GM21390 (cell line): ENCODE results near the gene SRA1.
A peak's percentile ranks its signal among the peaks of the same experiment; 100 is the strongest.

Experiments used
- ATAC-seq: cut with Tn5 transposase; IDR thresholded peaks from one replicate; pipeline ENCODE4 v1.9.1; 2021; ENCODE audit not compliant: unreplicated experiment

SRA1 gene

GRCh38 chr5:140571105-140571504, 13.8 kb upstream of the SRA1 start:
- ATAC-seq: no peak

GRCh38 chr5:140570488-140570887, 13.2 kb upstream of the SRA1 start:
- no peak for ATAC-seq

- ATAC-seq: no peak
These were observed 12.8 kb upstream of the SRA1 start for GRCh38 chr5:140570058-140570457.

DNA sequence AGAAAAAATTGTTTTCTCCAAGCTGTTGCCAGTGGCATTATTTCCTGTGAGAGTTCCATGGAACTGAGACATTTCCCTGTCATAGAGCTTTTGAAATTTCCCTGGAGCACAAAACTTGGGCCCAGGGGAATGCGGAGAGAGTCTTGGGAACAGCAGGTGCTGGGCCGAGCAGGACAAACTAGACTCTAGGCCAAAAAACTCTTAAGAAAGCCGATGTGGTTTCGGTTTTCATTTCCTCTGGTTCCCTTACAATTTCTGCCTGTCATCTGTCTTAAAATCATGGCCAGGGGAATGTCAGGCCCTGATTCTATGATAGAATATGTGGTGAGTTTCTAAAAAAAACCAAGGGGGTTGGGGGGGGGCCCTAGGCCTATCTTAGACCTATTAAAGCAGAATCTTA, 11.9 kb upstream of the SRA1 start:
- peak; percentile 28 for ATAC-seq

GRCh38 chr5:140568443-140569063, 11.3 kb upstream of the SRA1 start:
- ATAC-seq: no peak

GRCh38 chr5:140567871-140568270, 10.6 kb upstream of the SRA1 start:
- no peak for ATAC-seq

DNA sequence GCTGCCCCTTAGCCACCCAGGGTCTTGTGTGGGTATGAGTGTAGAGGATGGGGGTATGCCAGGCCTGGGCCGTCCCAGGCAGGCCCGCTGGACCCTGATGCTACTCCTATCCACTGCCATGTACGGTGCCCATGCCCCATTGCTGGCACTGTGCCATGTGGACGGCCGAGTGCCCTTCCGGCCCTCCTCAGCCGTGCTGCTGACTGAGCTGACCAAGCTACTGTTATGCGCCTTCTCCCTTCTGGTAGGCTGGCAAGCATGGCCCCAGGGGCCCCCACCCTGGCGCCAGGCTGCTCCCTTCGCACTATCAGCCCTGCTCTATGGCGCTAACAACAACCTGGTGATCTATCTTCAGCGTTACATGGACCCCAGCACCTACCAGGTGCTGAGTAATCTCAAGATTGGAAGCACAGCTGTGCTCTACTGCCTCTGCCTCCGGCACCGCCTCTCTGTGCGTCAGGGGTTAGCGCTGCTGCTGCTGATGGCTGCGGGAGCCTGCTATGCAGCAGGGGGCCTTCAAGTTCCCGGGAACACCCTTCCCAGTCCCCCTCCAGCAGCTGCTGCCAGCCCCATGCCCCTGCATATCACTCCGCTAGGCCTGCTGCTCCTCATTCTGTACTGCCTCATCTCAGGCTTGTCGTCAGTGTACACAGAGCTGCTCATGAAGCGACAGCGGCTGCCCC, 10.0 kb upstream of the SRA1 start:
- no peak for ATAC-seq

- no peak for ATAC-seq
These were observed 9.4 kb upstream of the SRA1 start for GRCh38 chr5:140566665-140567064.

DNA sequence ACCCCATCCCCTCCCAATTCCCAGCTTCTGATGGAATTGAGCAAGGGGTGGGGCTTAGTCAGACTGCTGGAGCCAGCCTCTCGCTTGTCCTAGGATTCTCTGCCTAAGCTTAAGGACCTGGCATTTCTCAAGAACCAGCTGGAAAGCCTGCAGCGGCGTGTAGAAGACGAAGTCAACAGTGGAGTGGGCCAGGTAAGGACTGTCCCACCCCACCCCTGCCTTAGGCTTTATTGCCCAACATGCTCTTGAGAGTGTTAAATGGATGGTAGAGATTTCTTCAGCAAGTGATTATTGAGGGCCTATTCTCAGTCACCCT, 8.5 kb upstream of the SRA1 start:
- no peak for ATAC-seq

DNA sequence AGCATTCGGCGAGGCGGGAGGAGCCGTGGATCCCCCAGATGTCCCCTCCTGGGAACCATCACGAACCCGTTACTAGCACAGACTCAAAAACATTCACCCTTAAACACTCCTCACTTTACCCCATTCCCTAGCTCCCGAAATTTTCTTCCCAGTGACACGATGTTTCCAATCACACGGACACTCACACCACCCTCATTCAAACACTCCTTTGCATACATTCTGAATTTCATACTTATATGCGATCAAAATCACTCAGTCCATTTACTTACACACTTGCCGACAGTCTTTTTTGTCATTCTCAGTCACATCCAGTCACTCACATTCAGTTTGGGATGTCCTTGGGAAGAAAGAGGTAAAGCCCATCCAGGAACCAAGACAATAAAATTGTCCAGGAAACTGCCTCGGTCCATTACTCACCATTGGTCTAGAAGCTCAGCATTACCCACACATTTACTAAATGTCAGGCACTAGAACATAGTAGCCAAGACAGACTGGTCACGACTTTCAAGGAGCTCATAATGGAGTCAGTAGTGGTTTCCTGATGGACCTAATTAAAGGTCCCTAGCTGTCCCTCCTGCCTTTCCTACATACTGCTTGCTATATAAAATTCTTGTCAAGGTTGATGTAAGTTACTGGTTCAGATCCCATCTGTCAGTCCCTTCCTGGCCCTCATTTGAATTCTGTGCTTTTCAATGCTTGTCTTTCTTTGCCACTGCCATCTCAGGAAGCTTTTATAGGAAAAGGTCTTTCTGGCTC, 7.9 kb upstream of the SRA1 start:
- no peak for ATAC-seq

DNA sequence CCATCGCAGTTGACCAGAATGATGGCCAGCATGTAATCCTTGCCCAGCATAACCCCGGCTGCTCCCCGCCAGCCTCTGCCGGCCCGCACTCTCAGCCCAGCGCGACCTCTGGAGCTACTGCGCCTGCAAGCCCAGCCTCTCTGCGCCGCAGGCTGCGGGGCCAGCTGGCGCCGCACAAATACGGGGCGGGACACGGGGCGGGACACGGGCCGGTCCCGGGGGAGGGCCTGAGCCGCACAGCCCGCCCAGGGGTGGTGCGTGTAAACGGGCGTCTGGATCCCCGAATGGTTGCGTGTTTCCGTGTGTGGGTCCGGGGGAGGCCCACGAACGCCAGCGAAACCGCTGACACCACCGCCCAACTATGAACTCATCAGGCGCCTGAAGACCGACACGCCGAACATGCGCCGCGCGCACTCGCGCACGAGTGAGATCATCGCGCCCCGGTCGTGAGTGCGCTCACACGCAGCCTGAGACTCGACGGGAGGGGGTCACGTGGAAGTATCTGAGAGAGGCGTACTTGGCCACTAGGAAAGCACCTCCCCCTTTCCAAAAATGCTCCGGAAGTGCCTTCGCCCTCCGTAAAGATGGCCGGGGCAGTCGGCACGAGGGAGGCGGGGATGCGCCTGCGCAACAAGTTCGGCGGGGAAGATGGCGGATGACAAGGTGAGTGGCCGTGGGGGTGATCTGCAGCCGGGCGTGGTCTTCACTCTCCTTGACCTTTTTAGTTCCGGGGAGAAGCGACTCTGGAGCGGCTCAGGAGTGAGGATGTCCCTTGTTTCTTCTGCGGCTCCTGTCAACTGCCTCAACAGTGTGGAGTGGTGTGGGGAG, 7.1 kb upstream of the SRA1 start, which contains the start of the genes APBB3 and SLC35A4:
Gene APBB3 (minus strand): TSS at position 403 of the 828 bp plus-strand sequence. CDS start 353 bp downstream, at position 50.
Gene SLC35A4 (plus strand): TSS at position 633 of the 828 bp plus-strand sequence. CDS start 2,342 bp downstream, outside the sequence.
- peak; percentile 91 for ATAC-seq

DNA sequence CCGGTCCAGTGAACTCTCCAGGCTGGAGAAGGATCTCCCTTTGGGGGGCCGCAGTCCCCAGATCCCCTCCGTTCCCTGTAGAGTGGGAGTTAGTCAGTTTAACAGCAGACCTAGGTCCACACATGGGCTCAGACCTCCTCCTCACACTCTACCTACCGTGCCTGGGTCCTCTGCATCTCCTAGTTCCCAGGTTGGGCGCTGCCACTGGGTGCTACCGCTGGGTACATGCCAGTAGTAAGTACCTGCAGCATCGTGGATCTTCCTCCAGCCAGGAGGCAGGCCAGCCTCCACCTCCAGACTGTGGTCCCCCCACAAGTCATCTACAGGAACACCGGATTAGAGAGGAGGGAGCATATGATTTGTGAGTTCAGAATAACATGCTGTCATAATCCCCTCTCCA, 6.3 kb upstream of the SRA1 start:
- ATAC-seq: no peak

DNA sequence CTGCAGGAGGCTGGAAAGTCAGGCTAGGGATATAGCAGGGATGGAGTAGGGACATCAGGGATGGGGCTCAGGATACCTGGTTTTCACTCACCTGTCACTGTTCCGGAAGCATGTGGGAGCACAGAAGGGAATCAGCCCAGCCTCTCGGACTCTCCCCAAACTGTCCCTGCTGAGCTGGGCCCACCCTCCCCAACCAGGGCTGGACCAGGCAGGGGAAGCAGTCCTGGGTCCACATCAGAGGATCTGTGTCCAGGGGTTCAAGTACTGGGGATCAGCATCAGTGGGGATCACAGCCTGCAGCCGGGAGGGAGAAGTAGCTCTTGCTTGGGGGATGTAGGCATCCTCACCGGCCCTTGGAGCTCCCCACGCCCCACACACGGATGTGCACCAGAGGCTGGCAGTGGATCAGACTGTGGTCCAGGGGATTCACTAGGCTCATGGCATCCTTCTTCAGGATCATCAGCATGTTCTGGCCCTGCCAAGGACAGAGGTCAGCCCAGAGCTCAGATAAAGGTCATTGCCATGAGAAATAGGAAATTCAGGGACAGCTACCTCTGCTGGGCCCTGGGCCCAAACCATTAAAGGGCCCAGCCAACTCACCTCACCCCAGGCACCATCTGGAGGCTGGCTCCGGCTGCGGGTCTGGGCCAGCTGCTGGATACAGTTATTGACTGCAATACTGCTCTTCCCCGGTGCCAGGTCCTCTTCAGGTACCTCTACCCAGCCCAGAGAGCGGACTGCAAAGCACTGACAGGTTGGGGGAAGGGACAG, 4.7 kb upstream of the SRA1 start:
- ATAC-seq: no peak

- no peak for ATAC-seq
These were observed 3.0 kb upstream of the SRA1 start for GRCh38 chr5:140560227-140560626.

- ATAC-seq: no peak
These were observed 1.3 kb upstream of the SRA1 start for GRCh38 chr5:140558542-140558941.

DNA sequence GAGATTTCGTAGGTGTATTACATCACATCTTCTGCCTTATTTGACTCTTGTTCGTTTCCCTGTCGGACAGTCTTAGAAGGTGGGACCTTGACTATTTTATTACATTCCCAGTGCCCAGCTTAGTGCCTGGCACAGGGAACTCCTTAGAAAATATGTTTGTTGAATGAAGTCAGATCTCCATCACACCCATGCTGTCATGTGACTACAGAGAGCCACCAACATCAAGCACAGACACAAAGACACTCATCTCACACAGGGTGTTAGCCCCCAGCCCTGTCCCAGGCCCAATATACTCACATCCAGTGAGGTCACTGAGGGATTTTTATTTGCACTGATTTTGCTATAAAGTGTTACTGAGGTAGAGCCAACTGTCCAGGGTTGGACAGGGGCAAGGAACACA, 692 bp upstream of the SRA1 start:
- ATAC-seq: no peak

DNA sequence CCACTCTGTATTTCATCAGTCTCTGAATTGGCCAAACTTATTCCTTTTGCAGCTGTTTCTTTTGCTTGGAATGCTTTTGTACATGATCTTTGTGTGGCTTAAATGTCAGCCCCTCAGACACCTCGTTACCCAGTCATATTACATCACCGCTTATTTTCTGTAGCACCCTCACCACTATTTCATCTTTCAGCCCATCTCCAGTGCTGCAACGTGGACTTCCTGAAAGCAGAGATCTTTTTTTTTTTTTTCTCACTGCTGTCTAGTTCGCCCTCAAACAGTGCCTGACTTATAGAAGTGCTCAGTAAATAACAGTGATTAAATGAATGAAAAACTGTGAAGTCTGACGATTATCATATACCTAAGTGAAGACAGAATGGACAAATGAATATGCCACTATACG, 835 bp downstream of the SRA1 start:
- ATAC-seq: no peak

GRCh38 chr5:140555747-140556312, 1.4 kb downstream of the SRA1 start:
- no peak for ATAC-seq

- ATAC-seq: no peak
These were observed 2.8 kb downstream of the SRA1 start for GRCh38 chr5:140554454-140554853.

DNA sequence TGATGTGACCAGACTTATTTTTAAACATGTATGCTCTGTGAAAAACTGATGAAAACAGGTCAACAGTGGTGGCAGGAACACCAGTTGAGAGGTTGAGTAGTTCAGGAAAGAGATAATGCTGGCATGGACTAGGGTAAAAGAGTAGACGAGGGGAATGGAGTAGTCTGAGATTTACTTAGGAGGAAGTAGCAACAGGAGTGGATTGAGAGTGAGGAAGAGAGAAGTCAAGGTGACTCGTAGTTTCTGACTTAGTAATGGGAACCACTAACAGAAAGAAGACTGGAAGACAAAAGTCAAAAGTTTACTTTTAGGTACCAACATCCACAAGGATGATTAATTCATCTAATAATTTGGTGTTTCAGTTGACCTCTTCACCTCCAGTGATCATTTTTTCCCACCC, 3.6 kb downstream of the SRA1 start:
- ATAC-seq: no peak
